ENCODE data around the gene SOX6. TPM values are rescaled to one million over a fixed set of nuclear protein-coding genes. Genes with fewer than 3 reads are reported as not detected.

Gene SOX6
- total and polyA plus RNA-seq, 2 donors (not counting 3 experiments of a cell fraction or from before 2014, with no cell fraction given), result 0.14 to 3.7 TPM

- Histone ChIP-seq H3K79me2 (ENCODE audit: control insufficient read depth, insufficient read depth, low read length) (no peaks in the 10 kb centered on the region), H3K9me1 (replicated peaks; ENCODE audit: control insufficient read depth, extremely low read depth, insufficient read depth, low read length) (no peaks in the 10 kb centered on the region), H3K9ac (replicated peaks; ENCODE audit: extremely low read depth, insufficient read depth, low read length) (no peak overlapping the region), H3K9me3 (replicated peaks; ENCODE audit: control insufficient read depth, insufficient read depth, low read length) (no peaks in the 10 kb centered on the region), H3K36me3 (ENCODE audit: control insufficient read depth in 2 of 2, extremely low read depth in 1 of 2, insufficient read depth in 2 of 2, low read length in 2 of 2) (no peaks in the 10 kb centered on the region), H3K27ac (ENCODE audit: insufficient read depth, low read depth, low read length) (no peak overlapping the region), H3K27me3 (ENCODE audit: control insufficient read depth in 2 of 2, insufficient read depth in 2 of 2, low read length in 2 of 2) (no peaks in the 10 kb centered on the region), H3K4me1 (ENCODE audit: control insufficient read depth, extremely low read depth, insufficient read depth, low read length) (no peaks in the 10 kb centered on the region), H4K20me1 (replicated peaks; ENCODE audit: control insufficient read depth, extremely low read depth, insufficient read depth, low read length) (no peaks in the 10 kb centered on the region), H2AFZ (ENCODE audit: low read depth, low read length) (no peak overlapping the region), H3K4me2 (ENCODE audit: insufficient read depth, low read length) (no peak overlapping the region), H3K4me3 (replicated peaks in 1 of 3; ENCODE audit: insufficient read depth in 1 of 3, low read depth in 1 of 3, low read length in 3 of 3) (no peak overlapping the region)
- BruUV-seq (replicated peaks), result no TSS peak
- dilution Hi-C loops (cut with MboI; ENCODE audit: extremely low pct_ligation_motif_present, low sequenced_read_pairs) (no loop called here), intact Hi-C loops (cut with micrococcal nuclease) (no loop called here)
- DNase-seq (ENCODE audit: low read depth, low spot score) (no peak), FAIRE-seq (no peak)
- TF ChIP-seq MAX (IDR thresholded peaks at IDR 0.05; ENCODE audit: insufficient read depth, insufficient read length) (no peak), MYC (IDR thresholded peaks at IDR 0.05; ENCODE audit: low read depth, low read length) (no peak), FOS (IDR thresholded peaks at IDR 0.05; ENCODE audit: borderline replicate concordance, insufficient read depth, low read length) (no peak), GATA2 (IDR thresholded peaks at IDR 0.05; ENCODE audit: insufficient read depth, insufficient read length, low read depth, low read length) (no peak), JUN (IDR thresholded peaks at IDR 0.05; ENCODE audit: borderline replicate concordance, insufficient read depth, insufficient read length, low read depth) (no peak), EZH2 (IDR thresholded peaks at IDR 0.05; ENCODE audit: borderline replicate concordance, low read depth, low read length, severe bottlenecking) (no peak)
- TF ChIP-seq, protein P1, sequence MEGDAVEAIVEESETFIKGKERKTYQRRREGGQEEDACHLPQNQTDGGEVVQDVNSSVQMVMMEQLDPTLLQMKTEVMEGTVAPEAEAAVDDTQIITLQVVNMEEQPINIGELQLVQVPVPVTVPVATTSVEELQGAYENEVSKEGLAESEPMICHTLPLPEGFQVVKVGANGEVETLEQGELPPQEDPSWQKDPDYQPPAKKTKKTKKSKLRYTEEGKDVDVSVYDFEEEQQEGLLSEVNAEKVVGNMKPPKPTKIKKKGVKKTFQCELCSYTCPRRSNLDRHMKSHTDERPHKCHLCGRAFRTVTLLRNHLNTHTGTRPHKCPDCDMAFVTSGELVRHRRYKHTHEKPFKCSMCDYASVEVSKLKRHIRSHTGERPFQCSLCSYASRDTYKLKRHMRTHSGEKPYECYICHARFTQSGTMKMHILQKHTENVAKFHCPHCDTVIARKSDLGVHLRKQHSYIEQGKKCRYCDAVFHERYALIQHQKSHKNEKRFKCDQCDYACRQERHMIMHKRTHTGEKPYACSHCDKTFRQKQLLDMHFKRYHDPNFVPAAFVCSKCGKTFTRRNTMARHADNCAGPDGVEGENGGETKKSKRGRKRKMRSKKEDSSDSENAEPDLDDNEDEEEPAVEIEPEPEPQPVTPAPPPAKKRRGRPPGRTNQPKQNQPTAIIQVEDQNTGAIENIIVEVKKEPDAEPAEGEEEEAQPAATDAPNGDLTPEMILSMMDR (IDR thresholded peaks at IDR 0.05; ENCODE audit: extremely low read depth in 1 of 2, insufficient read depth in 1 of 2, low read depth in 1 of 2, low read length in 2 of 2), result no peak
- POLR2A ChIA-PET, result no interaction called here
- CTCF ChIA-PET, result no interaction called here
These were observed 4.9 kb upstream of the SOX6 start for GRCh38 chr11:16361108-16361865.
